Calu3 (cell line): Measurements from ENCODE around the gene CEP55. TPM values are rescaled to one million over a fixed set of nuclear protein-coding genes. Genes with fewer than 3 reads are reported as not detected.

Source experiments
- BruUV-seq: library from RNA; stranded (reverse); fragments of 400-500 nt; replicated peaks from 2 replicates; lab custom pipeline; 2021; lab: Mats Ljungman, UMichigan
- CTCF ChIA-PET: fragments of 300-600 bp; sonication (Branson Sonifier 250); formaldehyde crosslinking; loops from one replicate; lab custom pipeline; 2022; ENCODE audit warnings: antibody characterized with exemption; lab: Charles Lee
- DNase-seq: peaks from one replicate; pipeline ENCODE4 v3.0.0; 2022
- H3K27ac Mint-ChIP-seq: one replicate; pipeline ENCODE4 v1.8.0; 2022; ENCODE audit warnings: mixed read lengths; ENCODE audit not compliant: unreplicated experiment
- H3K27me3 Mint-ChIP-seq: one replicate; pipeline ENCODE4 v1.8.0; 2022; ENCODE audit warnings: mixed read lengths; ENCODE audit not compliant: unreplicated experiment
- H3K36me3 Mint-ChIP-seq: one replicate; pipeline ENCODE4 v1.8.0; 2022; ENCODE audit warnings: mild to moderate bottlenecking, moderate library complexity, mixed read lengths; ENCODE audit not compliant: insufficient read depth, unreplicated experiment
- H3K4me1 Mint-ChIP-seq: one replicate; pipeline ENCODE4 v1.8.0; 2022; ENCODE audit warnings: mild to moderate bottlenecking, low read depth, mixed read lengths; ENCODE audit not compliant: unreplicated experiment
- H3K4me3 Mint-ChIP-seq: one replicate; pipeline ENCODE4 v1.8.0; 2022; ENCODE audit warnings: mild to moderate bottlenecking, low read depth, moderate library complexity, mixed read lengths; ENCODE audit not compliant: unreplicated experiment
- H3K9me3 Mint-ChIP-seq: one replicate; pipeline ENCODE4 v1.8.0; 2022; ENCODE audit warnings: low read depth, mixed read lengths; ENCODE audit not compliant: unreplicated experiment
- intact Hi-C: fragments of 100-400 bp; cut with micrococcal nuclease; formaldehyde crosslinking; loops from one replicate; pipeline ENCODE4 v1.10.0; 2022; ENCODE audit not compliant: unreplicated experiment
- total RNA-seq: library from RNA; stranded (reverse); gene quantifications from 2 replicates; pipeline ENCODE4 v1.2.3, GENCODE V29; 2022
- TF ChIP-seq, protein P1 (sequence below): fragments of 200-600 bp; IDR thresholded peaks from one replicate; pipeline ENCODE4 v1.8.0; 2022; ENCODE audit warnings: antibody characterized with exemption; ENCODE audit not compliant: unreplicated experiment

CEP55 gene
- total RNA-seq, 1 experiment from 2014 or later: 52.2 TPM

DNA sequence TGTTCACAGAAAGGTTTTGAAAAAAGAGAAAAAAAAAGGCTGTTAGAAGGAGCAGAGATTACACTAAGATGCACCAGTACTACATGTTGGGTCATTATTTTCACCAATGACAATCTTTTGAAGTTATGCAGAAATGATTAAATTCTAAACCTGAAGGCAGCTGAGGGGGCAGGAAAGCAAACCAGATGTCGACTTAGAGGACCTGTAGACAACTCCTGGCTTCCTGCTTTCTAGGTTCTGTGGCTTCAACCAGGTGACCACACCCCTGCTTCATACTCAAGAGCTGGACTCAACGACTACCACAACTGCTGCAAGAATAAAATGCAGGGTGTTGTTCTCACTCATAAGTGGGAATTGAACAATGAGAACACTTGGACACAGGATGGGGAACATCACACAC, 44.3 kb upstream of the CEP55 start:
- H3K4me1 Mint-ChIP-seq: peaks cover 47% of the 10 kb centered on the region
- DNase-seq: no peak
- H3K27me3 Mint-ChIP-seq: no peaks in the 10 kb centered on the region
- intact Hi-C loops: no loop called here
- no peak overlapping the region for H3K4me3 Mint-ChIP-seq
- H3K9me3 Mint-ChIP-seq: no peaks in the 10 kb centered on the region
- CTCF ChIA-PET: no interaction called here
- TF ChIP-seq, protein P1, sequence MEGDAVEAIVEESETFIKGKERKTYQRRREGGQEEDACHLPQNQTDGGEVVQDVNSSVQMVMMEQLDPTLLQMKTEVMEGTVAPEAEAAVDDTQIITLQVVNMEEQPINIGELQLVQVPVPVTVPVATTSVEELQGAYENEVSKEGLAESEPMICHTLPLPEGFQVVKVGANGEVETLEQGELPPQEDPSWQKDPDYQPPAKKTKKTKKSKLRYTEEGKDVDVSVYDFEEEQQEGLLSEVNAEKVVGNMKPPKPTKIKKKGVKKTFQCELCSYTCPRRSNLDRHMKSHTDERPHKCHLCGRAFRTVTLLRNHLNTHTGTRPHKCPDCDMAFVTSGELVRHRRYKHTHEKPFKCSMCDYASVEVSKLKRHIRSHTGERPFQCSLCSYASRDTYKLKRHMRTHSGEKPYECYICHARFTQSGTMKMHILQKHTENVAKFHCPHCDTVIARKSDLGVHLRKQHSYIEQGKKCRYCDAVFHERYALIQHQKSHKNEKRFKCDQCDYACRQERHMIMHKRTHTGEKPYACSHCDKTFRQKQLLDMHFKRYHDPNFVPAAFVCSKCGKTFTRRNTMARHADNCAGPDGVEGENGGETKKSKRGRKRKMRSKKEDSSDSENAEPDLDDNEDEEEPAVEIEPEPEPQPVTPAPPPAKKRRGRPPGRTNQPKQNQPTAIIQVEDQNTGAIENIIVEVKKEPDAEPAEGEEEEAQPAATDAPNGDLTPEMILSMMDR: no peak
- BruUV-seq: no TSS peak
- no peak overlapping the region for H3K27ac Mint-ChIP-seq
- peaks cover 96% of the 10 kb centered on the region for H3K36me3 Mint-ChIP-seq

DNA sequence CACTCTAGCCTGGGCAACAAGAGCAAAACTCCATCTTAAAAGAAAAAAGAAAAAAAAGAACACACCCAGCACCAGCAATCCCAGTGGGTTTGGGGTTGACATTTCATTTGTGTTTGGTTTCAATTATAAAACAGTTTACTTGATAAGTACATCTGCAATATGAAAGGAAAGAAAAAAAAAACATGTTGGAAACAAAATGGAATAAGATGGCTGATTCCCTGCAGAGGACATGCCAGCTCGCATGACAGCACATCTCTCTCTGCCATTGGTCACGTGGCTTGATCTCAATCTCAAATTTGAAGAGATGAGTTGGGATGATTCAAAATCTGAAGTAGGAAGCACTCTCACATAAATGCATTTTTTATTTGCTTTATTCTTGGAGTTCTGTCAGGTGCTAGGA, 42.3 kb upstream of the CEP55 start:
- TF ChIP-seq, protein P1: no peak
- H3K4me3 Mint-ChIP-seq: no peak overlapping the region
- intact Hi-C loops: no loop called here
- no peaks in the 10 kb centered on the region for H3K27me3 Mint-ChIP-seq
- peaks cover 39% of the 10 kb centered on the region for H3K4me1 Mint-ChIP-seq
- no peak overlapping the region for H3K27ac Mint-ChIP-seq
- DNase-seq: no peak
- BruUV-seq: no TSS peak
- CTCF ChIA-PET: no interaction called here
- H3K36me3 Mint-ChIP-seq: peaks cover 96% of the 10 kb centered on the region
- H3K9me3 Mint-ChIP-seq: no peaks in the 10 kb centered on the region

DNA sequence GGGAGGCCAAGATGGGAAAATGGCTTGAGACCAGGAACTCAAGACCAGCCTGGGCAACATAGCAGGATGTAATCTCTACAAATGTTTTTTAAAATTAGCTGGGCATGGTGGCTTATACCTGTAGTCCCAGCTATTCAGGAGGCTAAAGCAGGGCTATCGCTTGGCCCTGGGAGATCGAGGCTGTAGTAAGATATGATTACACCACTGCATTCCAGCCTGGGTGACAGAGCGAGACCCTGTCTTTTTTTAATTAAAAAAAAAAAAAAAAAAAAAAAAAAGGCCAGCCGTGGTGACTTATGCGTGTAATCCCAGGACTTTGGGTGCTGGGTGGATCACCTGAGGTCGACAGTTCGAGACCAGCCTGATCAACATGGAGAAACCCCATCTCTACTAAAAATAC, 41.7 kb upstream of the CEP55 start:
- H3K4me1 Mint-ChIP-seq: peaks cover 45% of the 10 kb centered on the region

DNA sequence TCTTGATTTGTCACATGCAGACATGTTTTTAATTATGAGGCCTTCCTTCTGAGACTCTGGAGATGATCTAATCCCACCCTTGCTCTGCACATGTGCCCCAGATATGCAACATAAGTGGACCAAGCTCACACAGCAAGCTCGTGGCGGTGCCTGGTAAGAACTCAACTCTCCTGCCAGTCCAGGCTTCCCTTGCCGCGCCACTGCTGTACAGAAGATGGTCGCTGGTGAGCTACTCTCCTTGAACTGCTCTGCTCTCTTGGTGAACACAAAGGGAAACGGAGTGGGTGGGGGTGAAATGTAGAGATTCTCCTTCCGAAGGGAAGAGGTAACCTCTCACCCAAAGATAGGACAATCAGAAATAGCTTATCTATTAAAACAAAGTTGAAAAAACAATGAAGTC, 39.9 kb upstream of the CEP55 start:
- BruUV-seq: no TSS peak
- Mint-ChIP-seq H3K9me3 (no peaks in the 10 kb centered on the region), H3K27me3 (no peaks in the 10 kb centered on the region), H3K27ac (peak overlapping the region; percentile 68), H3K4me1 (peaks cover 52% of the 10 kb centered on the region), H3K36me3 (peaks cover 96% of the 10 kb centered on the region), H3K4me3 (peak overlapping the region; percentile 14)
- DNase-seq: no peak
- CTCF ChIA-PET: interaction anchor here (0.5 to 0.7 kb wide), 2 partner anchors 9 to 19 kb away, joined by 3 to 4 read pairs; no protein-coding TSS in a partner anchor
- intact Hi-C loops: no loop called here
- TF ChIP-seq, protein P1: no peak

More for the DNA sequence above, 41.7 kb upstream of the CEP55 start:
- Mint-ChIP-seq H3K36me3 (peaks cover 96% of the 10 kb centered on the region), H3K4me3 (no peak overlapping the region), H3K27ac (no peak overlapping the region), H3K9me3 (no peaks in the 10 kb centered on the region), H3K27me3 (no peaks in the 10 kb centered on the region)
- intact Hi-C loops: no loop called here
- DNase-seq: no peak
- CTCF ChIA-PET: no interaction called here
- TF ChIP-seq, protein P1: no peak
- no TSS peak for BruUV-seq
